NOMO-1 treated with DMSO at 0.1 percent for 48 hours (cell line): ENCODE results near the gene AFF2.

ENCODE experiments used
- DNase-seq: peaks from one replicate; lab custom pipeline; 2025; ENCODE audit not compliant: unreplicated experiment; lab: John Stamatoyannopoulos, UW

AFF2 gene

GRCh38 chrX:148500423-148501385, at the start of gene AFF2:
Gene AFF2 (plus strand): TSS chrX:148500617. CDS start chrX:148501098, 481 bp downstream.
- peak; percentile 30 for DNase-seq

- DNase-seq, result no peak
Measured at GRCh38 chrX:148457279-148457678, 43.1 kb upstream of the AFF2 start.

DNA sequence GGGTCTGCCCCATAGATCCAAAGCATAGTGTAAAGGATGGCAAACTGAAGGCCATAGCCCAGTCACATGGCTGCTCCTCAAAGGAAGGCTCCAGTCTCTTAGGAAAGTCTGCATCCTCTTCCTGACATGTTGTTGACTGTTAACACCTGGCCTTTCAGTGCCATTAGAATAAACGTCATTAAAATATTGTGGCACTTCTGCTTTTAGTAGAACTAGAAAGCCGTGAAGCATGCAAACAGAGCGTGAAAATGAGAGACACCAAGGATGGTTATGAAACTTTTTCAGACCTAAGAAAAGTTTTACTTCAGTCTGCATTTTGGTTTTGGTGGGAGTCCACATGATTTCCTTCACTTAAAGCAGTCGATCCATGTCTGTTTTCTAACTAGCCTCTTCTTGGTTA, 41.1 kb upstream of the AFF2 start:
- peak; percentile 18 for DNase-seq

GRCh38 chrX:148466292-148466691, 34.1 kb upstream of the AFF2 start:
- DNase-seq, result no peak

DNA sequence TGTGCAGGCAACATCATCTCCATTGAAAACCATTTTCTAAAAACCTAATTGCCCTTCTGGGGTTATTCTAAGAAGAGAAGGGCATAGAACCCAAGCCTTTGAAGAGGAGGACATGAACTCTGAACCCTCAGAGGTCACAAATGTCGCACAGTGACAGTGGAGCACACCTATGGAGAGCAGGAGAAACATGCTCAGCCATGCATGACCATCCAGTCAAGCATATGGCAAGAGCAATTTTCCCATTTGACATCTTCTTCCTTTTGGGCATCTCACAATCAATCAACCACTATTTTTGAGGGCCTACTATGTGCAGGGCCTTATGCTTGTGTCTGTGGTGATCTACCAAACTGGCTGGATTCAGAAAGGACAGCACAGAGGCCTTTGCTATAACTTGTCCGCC, 30.1 kb upstream of the AFF2 start:
- no peak for DNase-seq

- DNase-seq, result no peak
Measured at GRCh38 chrX:148474030-148474429, 26.4 kb upstream of the AFF2 start.

- DNase-seq, result no peak
Measured at GRCh38 chrX:148492057-148492456, 8.4 kb upstream of the AFF2 start.

DNA sequence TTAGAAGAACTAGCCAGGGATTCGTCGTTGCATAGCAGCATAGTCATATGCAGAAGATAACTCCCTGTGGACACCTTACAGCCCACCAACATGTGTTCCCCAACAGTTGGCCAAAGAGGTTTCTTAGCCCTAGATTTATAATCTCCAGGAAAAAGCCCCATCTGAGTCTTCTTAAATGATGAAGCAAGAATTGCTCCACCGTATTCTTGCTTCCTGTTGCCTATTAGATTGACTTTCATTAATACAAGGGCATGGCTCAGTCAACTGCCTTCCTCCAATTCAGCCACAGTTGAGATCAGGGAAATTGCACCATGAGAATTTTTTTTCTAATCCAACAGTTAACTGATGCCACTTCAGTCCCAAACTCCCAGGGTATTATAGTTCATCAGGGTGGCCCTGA, 5.2 kb upstream of the AFF2 start:
- peak; percentile 54 for DNase-seq

GRCh38 chrX:148498067-148498466, 2.4 kb upstream of the AFF2 start:
- DNase-seq, result no peak

DNA sequence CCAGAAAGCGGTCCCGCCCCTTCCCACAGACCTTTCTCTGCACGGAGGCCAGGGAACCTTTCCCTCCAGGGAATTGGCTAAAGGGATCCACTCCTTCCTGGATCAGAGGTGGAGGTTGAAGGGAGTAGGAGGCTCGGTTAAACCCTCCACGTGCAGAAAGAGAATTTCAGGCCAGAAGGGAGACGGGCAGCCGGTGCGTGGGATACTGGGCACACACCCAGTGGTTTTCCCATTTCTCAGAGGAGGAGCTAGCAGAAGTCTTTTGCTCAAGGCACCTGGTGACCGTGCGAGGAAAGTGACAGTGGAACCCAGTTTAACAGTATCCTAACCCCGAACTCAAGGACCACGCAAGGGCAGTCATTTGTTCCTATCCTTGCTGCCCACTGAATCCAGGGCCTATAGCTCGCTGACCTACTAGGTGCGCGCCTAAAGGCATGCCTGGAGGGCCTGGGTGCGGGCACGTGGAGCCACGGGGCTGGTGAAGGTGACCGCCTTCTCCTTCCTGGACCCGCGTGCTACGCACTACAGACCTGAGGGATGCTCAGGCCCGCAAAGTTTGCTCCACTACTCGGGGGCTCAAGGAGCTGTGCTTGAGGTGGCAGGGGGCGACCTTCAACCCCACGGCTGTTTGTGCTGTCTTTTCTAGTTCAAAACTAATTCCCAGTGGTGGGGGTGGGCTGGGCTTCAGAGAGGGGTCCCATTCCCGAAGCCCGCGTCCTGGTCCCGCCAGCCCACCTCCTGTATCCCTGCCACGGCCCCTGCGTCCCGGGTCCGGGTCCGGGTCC, 587 bp upstream of the AFF2 start:
- DNase-seq, result no peak

GRCh38 chrX:148501386-148502066, 1.1 kb downstream of the AFF2 start:
- no peak for DNase-seq

DNA sequence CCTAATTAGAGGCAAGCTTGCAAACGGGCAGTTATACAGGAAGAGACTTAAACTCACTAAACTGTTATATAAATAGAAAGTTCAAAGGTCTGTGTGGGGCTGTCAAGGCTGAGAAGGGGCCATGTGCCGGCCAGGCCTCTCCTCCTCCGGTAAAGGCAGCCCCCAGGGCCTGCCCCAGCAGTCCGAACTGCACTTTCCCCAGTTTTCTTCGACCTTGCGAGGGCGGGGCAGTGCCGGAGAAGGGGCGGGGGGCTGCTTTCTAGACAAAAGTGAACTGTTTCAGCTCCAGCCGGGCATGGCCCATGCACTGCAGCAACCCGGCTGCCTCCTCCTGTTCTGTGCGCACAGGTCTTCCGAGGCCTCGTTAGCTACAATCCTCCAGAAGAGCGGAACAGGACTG, 4.1 kb downstream of the AFF2 start:
- peak; percentile 40 for DNase-seq

GRCh38 chrX:148507418-148507817, 7.0 kb downstream of the AFF2 start:
- DNase-seq, result no peak

GRCh38 chrX:148512453-148512852, 12.0 kb downstream of the AFF2 start:
- DNase-seq, result no peak

DNA sequence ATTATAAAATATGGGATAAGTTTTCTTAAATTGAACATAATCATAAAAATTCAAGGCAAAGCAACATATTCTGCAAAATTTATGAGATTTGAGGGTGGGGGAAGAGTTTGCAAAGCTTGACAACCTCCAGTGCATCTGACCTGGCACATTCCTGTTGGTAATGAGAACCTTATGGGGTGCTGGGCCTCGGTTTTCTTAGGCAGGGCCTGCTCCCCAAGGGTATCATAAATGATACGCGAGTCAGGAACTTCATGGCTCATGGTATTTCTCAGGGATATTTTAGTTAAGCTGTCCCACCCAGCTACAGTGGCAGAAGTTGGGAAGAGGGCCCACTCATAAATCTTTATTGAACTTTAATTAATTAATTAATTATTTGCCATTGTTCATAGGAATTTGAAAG, 13.2 kb downstream of the AFF2 start:
- DNase-seq, result no peak

- peak; percentile 23 for DNase-seq
Measured at GRCh38 chrX:148517176-148517575, 16.8 kb downstream of the AFF2 start.

DNA sequence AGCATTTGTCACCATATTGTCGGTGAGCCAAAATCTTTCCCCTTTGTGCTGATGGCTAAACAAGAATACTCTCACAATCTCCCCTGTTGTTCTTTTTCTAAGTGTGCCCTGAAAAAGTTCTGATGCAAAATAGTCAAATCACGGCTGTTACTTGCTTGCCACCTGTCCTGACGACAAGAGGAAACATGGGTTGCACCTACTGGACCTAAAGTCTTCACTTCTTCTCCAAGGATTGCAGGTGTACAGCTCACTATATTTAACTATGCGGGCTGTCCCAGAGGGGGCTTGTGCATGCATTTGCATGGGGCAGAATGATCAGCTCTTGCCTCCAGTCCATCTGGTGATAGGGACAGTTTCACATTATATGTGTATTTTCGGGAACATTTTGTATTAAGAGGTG, 21.6 kb downstream of the AFF2 start:
- DNase-seq, result no peak

DNA sequence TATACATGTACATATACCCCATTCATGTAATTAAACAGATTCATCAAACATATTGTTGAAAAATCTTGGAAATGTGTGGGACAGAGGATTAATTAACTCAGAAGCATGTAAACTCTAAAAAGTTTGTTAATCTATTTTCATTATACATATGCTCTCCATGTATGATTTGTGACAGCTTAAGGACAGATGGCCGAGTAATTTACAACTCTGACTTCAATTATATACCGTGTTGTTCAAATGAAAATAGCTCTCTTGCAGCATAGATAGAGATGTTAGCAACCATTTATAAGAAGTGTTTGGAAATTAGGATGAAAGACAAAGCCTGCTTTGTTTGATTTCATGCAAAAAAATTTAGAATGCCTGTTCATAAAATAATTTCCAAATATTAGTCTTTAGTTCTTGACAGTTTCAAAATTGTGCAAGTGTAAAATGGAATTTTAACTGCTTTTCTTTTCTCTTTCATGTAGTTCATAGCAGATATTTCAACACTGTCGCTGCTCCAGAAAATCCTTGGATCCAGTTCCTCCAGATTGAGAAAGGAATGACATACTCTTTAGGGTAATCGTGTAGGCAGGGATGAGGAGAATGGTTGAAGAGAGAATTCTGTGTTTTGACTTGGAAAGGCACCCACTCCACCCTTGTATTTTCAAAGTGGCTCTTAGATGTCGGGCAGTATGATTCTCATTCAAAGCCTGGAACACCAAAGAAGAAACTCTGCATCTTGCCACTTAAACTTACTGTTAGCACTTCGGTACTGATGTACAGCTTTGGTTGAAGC, 23.1 kb downstream of the AFF2 start:
- no peak for DNase-seq

DNA sequence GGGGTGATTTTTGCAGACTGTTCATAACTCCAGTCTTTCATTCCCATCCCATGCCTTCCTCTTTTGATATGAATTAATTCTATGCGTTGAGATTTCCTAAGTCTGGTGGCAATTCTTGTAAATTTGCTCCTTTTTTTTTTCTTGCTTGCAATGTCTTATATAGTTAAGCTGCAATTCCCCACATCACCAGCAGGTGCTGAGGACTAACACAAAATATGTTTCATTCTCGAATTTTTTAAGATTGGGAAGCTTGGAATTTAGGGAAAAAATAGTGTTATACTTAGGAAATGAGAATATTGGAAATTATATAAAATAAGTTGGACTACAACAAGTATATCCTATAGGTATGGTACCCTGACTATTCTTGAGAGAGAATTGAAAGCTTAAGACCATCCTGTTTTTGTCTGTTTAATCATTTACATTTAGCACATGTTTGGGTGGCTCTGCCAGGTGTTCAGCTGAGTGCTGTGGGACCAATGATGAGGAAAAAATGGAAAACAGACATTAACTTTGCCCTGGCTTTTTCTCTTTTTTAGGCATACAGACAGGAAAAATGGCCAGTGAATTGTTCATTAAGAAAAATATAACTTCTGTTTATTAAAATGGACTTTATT, 30.2 kb downstream of the AFF2 start:
- peak; percentile 14 for DNase-seq

- DNase-seq, result no peak
Measured at GRCh38 chrX:148534291-148534690, 33.9 kb downstream of the AFF2 start.
